IMR-90 (cell line): ENCODE measurements around the gene LTN1. TPM values are rescaled to one million over a fixed set of nuclear protein-coding genes. Genes with fewer than 3 reads are reported as not detected.

Experiments
- ATAC-seq: fragments of 200-7000 bp; cut with Tn5 transposase; 2 replicates; pipeline ENCODE4 v1.9.1; 2020; ENCODE audit warnings: low read depth, mild to moderate bottlenecking, moderate library complexity
- BruUV-seq: library from RNA; stranded (reverse); fragments of 400-500 nt; replicated peaks from 2 replicates; lab custom pipeline; 2021; lab: Mats Ljungman, UMichigan
- CTCF ChIA-PET: fragments of 300-600 bp; formaldehyde crosslinking; extraction: SDS; loops from one replicate; lab custom pipeline; 2021; ENCODE audit warnings: antibody characterized with exemption; lab: Yijun Ruan, JAX
- POLR2A ChIA-PET: fragments of 300-600 bp; sonication (Branson Sonifier 250); formaldehyde crosslinking; loops from one replicate; lab custom pipeline; 2022; ENCODE audit warnings: antibody characterized with exemption; ENCODE audit not compliant: unreplicated experiment; lab: Charles Lee
- DNase-seq: peaks from one replicate; pipeline ENCODE4 v3.0.0; 2013
- H2AFZ ChIP-seq: replicated peaks from 2 replicates; pipeline ENCODE3; 2013; ENCODE audit warnings: low read length, mild to moderate bottlenecking; ENCODE audit not compliant: poor library complexity
- H2AK5ac ChIP-seq: 2 replicates; pipeline ENCODE4 v1.6.1; 2013; ENCODE audit warnings: low read depth, low read length, inconsistent platforms
- H2AK9ac ChIP-seq: replicated peaks from 2 replicates; pipeline ENCODE3; 2013; ENCODE audit warnings: mild to moderate bottlenecking, low read depth, low read length, moderate library complexity; ENCODE audit not compliant: poor library complexity
- H2BK120ac ChIP-seq: 2 replicates; pipeline ENCODE4 v1.6.1; 2013; ENCODE audit warnings: low read depth, low read length, inconsistent platforms
- H2BK15ac ChIP-seq: 3 replicates; pipeline ENCODE4 v1.6.1; 2013; ENCODE audit warnings: low read depth, low read length, inconsistent platforms
- H2BK20ac ChIP-seq: 2 replicates; pipeline ENCODE4 v1.6.1; 2013; ENCODE audit warnings: low read depth, mild to moderate bottlenecking, inconsistent platforms, low read length, moderate library complexity
- H2BK5ac ChIP-seq: 2 replicates; pipeline ENCODE4 v1.6.1; 2013; ENCODE audit warnings: mild to moderate bottlenecking, low read depth, low read length, inconsistent platforms; ENCODE audit not compliant: poor library complexity, severe bottlenecking
- H3K14ac ChIP-seq: replicated peaks from 2 replicates; pipeline ENCODE4 v1.6.1; 2013; ENCODE audit warnings: low read depth, low read length, inconsistent platforms
- H3K18ac ChIP-seq: 2 replicates; pipeline ENCODE4 v1.6.1; 2013; ENCODE audit warnings: low read depth, low read length, control low read depth
- H3K23ac ChIP-seq: 2 replicates; pipeline ENCODE4 v1.6.1; 2013; ENCODE audit warnings: low read depth, low read length, inconsistent platforms
- H3K27ac ChIP-seq: 2 replicates; pipeline ENCODE4 v1.5.1; 2013; ENCODE audit warnings: mild to moderate bottlenecking, control low read depth, low read length; ENCODE audit not compliant: insufficient read depth
- H3K27me3 ChIP-seq: 2 replicates; pipeline ENCODE4 v1.6.1; 2013; ENCODE audit warnings: low read length; ENCODE audit not compliant: control insufficient read depth, insufficient read depth
- H3K36me3 ChIP-seq: 2 replicates; pipeline ENCODE4 v1.6.1; 2013; ENCODE audit warnings: low read length, mixed read lengths; ENCODE audit not compliant: control insufficient read depth, insufficient read depth
- H3K4ac ChIP-seq: 2 replicates; pipeline ENCODE4 v1.6.1; 2013; ENCODE audit warnings: low read depth, low read length, inconsistent platforms
- H3K4me1 ChIP-seq: 2 replicates; pipeline ENCODE4 v1.6.1; 2013; ENCODE audit warnings: low read length, mixed read lengths; ENCODE audit not compliant: control insufficient read depth, insufficient read depth
- H3K4me2 ChIP-seq: 2 replicates; pipeline ENCODE4 v1.6.1; 2013; ENCODE audit warnings: low read depth, mild to moderate bottlenecking, control low read depth, low read length, moderate library complexity
- H3K4me3 ChIP-seq: 2 replicates; pipeline ENCODE4 v1.5.1; 2013; ENCODE audit warnings: low read depth, mild to moderate bottlenecking, control low read depth, low read length, moderate library complexity; ENCODE audit not compliant: insufficient read depth
- H3K56ac ChIP-seq: 2 replicates; pipeline ENCODE4 v1.6.1; 2013; ENCODE audit warnings: low read length, inconsistent platforms; ENCODE audit not compliant: insufficient read depth; ENCODE audit errors: extremely low read depth
- H3K79me1 ChIP-seq, 2 experiments: 2 replicates each; pipeline ENCODE4 v1.6.1; 2013; ENCODE audit warnings: low read length in 2 of 2, inconsistent platforms in 1 of 2, low read depth in 1 of 2
- H3K9ac ChIP-seq: 2 replicates; pipeline ENCODE4 v1.6.1; 2013; ENCODE audit warnings: low read depth, low read length, control low read depth
- H3K9me1 ChIP-seq: 2 replicates; pipeline ENCODE4 v1.6.1; 2013; ENCODE audit warnings: low read length, inconsistent platforms; ENCODE audit not compliant: insufficient read depth
- H3K9me3 ChIP-seq: 2 replicates; pipeline ENCODE4 v1.6.1; 2013; ENCODE audit warnings: low read length; ENCODE audit not compliant: control insufficient read depth, insufficient read depth
- H4K20me1 ChIP-seq: 2 replicates; pipeline ENCODE4 v1.6.1; 2013; ENCODE audit warnings: low read length, inconsistent platforms; ENCODE audit not compliant: insufficient read depth
- H4K5ac ChIP-seq: 2 replicates; pipeline ENCODE4 v1.6.1; 2013; ENCODE audit warnings: mild to moderate bottlenecking, low read depth, low read length, control low read depth
- H4K8ac ChIP-seq, 2 experiments: 2 replicates each; pipeline ENCODE4 v1.6.1; 2013; ENCODE audit warnings: low read depth in 2 of 2, low read length in 2 of 2, control low read depth in 1 of 2, inconsistent platforms in 1 of 2
- H4K91ac ChIP-seq: 2 replicates; pipeline ENCODE4 v1.6.1; 2013; ENCODE audit warnings: low read depth, low read length, inconsistent platforms; ENCODE audit not compliant: insufficient read depth
- BHLHE40 ChIP-seq: fragments of 150-350 bp; IDR thresholded peaks from 2 replicates; pipeline ENCODE4 v1.6.1; 2016; ENCODE audit warnings: mild to moderate bottlenecking, low read depth, low read length
- CEBPB ChIP-seq: IDR thresholded peaks from 2 replicates; pipeline ENCODE4 v1.6.1; 2012; ENCODE audit warnings: low read depth, low read length, improper control_type of control experiment
- CHD1 ChIP-seq: IDR thresholded peaks from 2 replicates; pipeline ENCODE4 v1.6.1; 2012; ENCODE audit warnings: low read depth, low read length, improper control_type of control experiment
- CTCF ChIP-seq: conservative IDR thresholded peaks from 2 replicates; pipeline ENCODE4 v1.5.1; 2012; ENCODE audit warnings: mild to moderate bottlenecking, low read depth, low read length, improper control_type of control experiment
- ELK1 ChIP-seq: fragments of 150-350 bp; IDR thresholded peaks from 2 replicates; pipeline ENCODE4 v1.6.1; 2016; ENCODE audit warnings: low read depth, mild to moderate bottlenecking, low read length, moderate library complexity, borderline replicate concordance
- FOS ChIP-seq: fragments of 150-350 bp; IDR thresholded peaks from 2 replicates; pipeline ENCODE4 v1.6.1; 2016; ENCODE audit warnings: low read depth, low read length
- MAFK ChIP-seq: IDR thresholded peaks from 2 replicates; pipeline ENCODE4 v1.6.1; 2012; ENCODE audit warnings: low read depth, low read length, improper control_type of control experiment
- MXI1 ChIP-seq: IDR thresholded peaks from 2 replicates; pipeline ENCODE4 v1.6.1; 2012; ENCODE audit warnings: low read depth, mild to moderate bottlenecking, low read length, moderate library complexity, borderline replicate concordance
- NFE2L2 ChIP-seq: fragments of 150-350 bp; IDR thresholded peaks from 2 replicates; pipeline ENCODE4 v1.6.1; 2016; ENCODE audit warnings: low read depth, mild to moderate bottlenecking, low read length
- POLR2A ChIP-seq: IDR thresholded peaks from 2 replicates; pipeline ENCODE4 v1.6.1; 2012; ENCODE audit warnings: mild to moderate bottlenecking, low read depth, low read length
- RAD21 ChIP-seq: IDR thresholded peaks from 2 replicates; pipeline ENCODE4 v1.6.1; 2012; ENCODE audit warnings: low read length, improper control_type of control experiment
- RFX5 ChIP-seq: IDR thresholded peaks from 2 replicates; pipeline ENCODE4 v1.8.0; 2012; ENCODE audit warnings: low read depth, mild to moderate bottlenecking, low read length, moderate library complexity
- SMC3 ChIP-seq: fragments of 150-350 bp; IDR thresholded peaks from 2 replicates; pipeline ENCODE4 v1.6.1; 2016; ENCODE audit warnings: low read depth, mild to moderate bottlenecking, antibody characterized with exemption, low read length, moderate library complexity
- USF2 ChIP-seq: fragments of 150-350 bp; IDR thresholded peaks from 2 replicates; pipeline ENCODE4 v1.6.1; 2017; ENCODE audit warnings: mild to moderate bottlenecking, antibody characterized with exemption, low read length, low read depth
- WGBS, 2 experiments: methylation state at CpG; one replicate each; pipeline versions ENCODE4 v1.1.5 to v1.1.7; 2013; ENCODE audit warnings: missing lambda C conversion rate in 2 of 2; ENCODE audit not compliant: insufficient read length in 1 of 2; ENCODE audit errors: extremely low coverage in 2 of 2; 5-methylcytosine and 5-hydroxymethylcytosine counted together
- dilution Hi-C: fragments of 300-500 bp; cut with HindIII; formaldehyde crosslinking; loops from one replicate; pipeline ENCODE4 v1.14.3; 2018; ENCODE audit warnings: low sequenced_read_pairs; ENCODE audit not compliant: unreplicated experiment
- in situ Hi-C: fragments of 300-500 bp; cut with MboI; formaldehyde crosslinking; loops from 3 replicates; pipeline ENCODE4 v1.14.3; 2019; ENCODE audit warnings: low sequenced_read_pairs, inconsistent platforms, mixed read lengths
- intact Hi-C: fragments of 100-400 bp; cut with micrococcal nuclease; formaldehyde crosslinking; loops from 2 replicates; pipeline ENCODE4 v1.10.0; 2022
- polyA plus RNA-seq, 3 experiments: library from polyadenylated mRNA; depleted of rRNA; stranded (reverse); fragments of >200 nt; gene quantifications; 2 replicates each; pipeline ENCODE4 v1.2.3, GENCODE V29; 2012; ENCODE audit warnings: low replicate concordance in 1 of 3
- total RNA-seq: library from RNA; depleted of rRNA; stranded (reverse); fragments of >200 nt; gene quantifications from 2 replicates; pipeline ENCODE4 v1.2.3, GENCODE V29; 2012

The LTN1 gene
- total and polyA plus RNA-seq, 2 of the 4 experiments (the other 2 are of a cell fraction): 6.7 to 35.5 TPM

GRCh38 chr21:28936721-28937120 is 56.0 kb downstream of the LTN1 start:
- Histone ChIP-seq H4K91ac (no peak overlapping the region), H3K23ac (no peak overlapping the region), H3K4ac (no peak overlapping the region), H4K8ac (no peak overlapping the region), H3K56ac (no peak overlapping the region), H3K9me1 (no peaks in the 10 kb centered on the region), H3K27ac (no peak overlapping the region), H2BK120ac (no peak overlapping the region), H2BK20ac (no peak overlapping the region), H3K79me1 (no peaks in the 10 kb centered on the region), H3K9ac (no peak overlapping the region), H2AK5ac (no peak overlapping the region), H3K9me3 (no peaks in the 10 kb centered on the region), H3K4me3 (no peak overlapping the region), H2AK9ac (no peak overlapping the region), H2AFZ (no peak overlapping the region), H3K18ac (no peak overlapping the region), H2BK5ac (peak overlapping the region; percentile 20), H2BK15ac (no peak overlapping the region), H3K27me3 (no peaks in the 10 kb centered on the region), H3K36me3 (peaks cover 13% of the 10 kb centered on the region), H3K4me1 (no peaks in the 10 kb centered on the region), H4K20me1 (no peaks in the 10 kb centered on the region), H4K5ac (no peak overlapping the region), H3K4me2 (no peak overlapping the region), H3K14ac (no peak overlapping the region)
- POLR2A ChIA-PET: no interaction called here
- WGBS, 2 experiments: no CpG with 5 or more reads among the region's 2 CpGs
- TF ChIP-seq RAD21 (no peak), NFE2L2 (no peak), ELK1 (no peak), SMC3 (no peak), MXI1 (no peak), CTCF (no peak), MAFK (no peak), CEBPB (no peak), RFX5 (no peak), USF2 (no peak), CHD1 (no peak), POLR2A (no peak), BHLHE40 (no peak), FOS (no peak)
- BruUV-seq: no TSS peak
- DNase-seq (no peak), ATAC-seq (no peak)
- in situ Hi-C loops (loop anchor here (10.0 to 25.0 kb wide), 4 partner anchors 142 to 1224 kb away; no protein-coding TSS in a partner anchor), intact Hi-C loops (no loop called here), dilution Hi-C loops (no loop called here)
- CTCF ChIA-PET: no interaction called here
